Body of pancreas (tissue), 4 donors: ENCODE measurements around the gene NKD2.

Source experiments
- CTCF ChIP-seq, 7 experiments: fragments of 450-650 bp in 4 of 7; fragments of 200-600 bp in 3 of 7; sonication (generic) in 3 of 7; IDR thresholded peaks; one replicate each; pipeline ENCODE4 v1.5.1; 2016 to 2019; ENCODE audit warnings: antibody characterized with exemption in 7 of 7
- POLR2A ChIP-seq, 3 donors: fragments of 450-650 bp; IDR thresholded peaks; one replicate each; pipeline ENCODE4 v1.6.1; 2016; ENCODE audit warnings: antibody characterized with exemption in 3 of 3, mild to moderate bottlenecking in 2 of 3

GRCh38 chr5:1051366-1051720 is 42.7 kb downstream of the NKD2 start:
- no peak for TF ChIP-seq POLR2A (IDR thresholded peaks at IDR 0.05)
- TF ChIP-seq CTCF (IDR thresholded peaks at IDR 0.05) = no peak
